HG03521 (cell line): ENCODE results near the gene CLEC3B.
"Not testable (repeated sequence)": the region's sequence is repeated elsewhere in the genome, so short reads cannot be mapped to it uniquely, and the experiment has no call there.

ENCODE experiments used
- ATAC-seq: cut with Tn5 transposase; IDR thresholded peaks from one replicate; pipeline ENCODE4 v1.9.1; 2021; ENCODE audit warnings: mild to moderate bottlenecking, moderate library complexity; ENCODE audit not compliant: unreplicated experiment

The CLEC3B gene

DNA sequence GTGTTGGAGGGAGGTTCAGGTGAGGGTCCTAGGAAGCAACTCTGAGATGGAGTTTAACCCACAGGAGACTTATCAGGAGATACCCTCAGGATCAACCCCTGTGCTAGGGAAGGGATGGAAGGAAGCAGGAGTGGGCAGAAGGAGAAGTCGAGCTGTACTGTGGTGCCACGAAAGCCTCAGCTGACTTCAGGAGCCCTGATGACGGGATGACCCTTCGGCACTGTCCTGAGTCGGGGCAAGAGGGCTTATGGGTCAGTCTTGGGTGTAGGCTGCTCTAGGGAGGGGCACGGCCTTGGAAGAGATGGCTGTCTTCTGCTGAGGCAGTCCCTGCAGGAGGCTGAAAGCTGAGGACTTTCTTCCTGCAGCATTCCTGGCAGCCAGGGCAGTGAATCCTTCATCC, 7.7 kb downstream of the CLEC3B start:
- ATAC-seq: no peak

- ATAC-seq: no peak
Observed at GRCh38 chr3:45034612-45035252, 8.6 kb downstream of the CLEC3B start.

DNA sequence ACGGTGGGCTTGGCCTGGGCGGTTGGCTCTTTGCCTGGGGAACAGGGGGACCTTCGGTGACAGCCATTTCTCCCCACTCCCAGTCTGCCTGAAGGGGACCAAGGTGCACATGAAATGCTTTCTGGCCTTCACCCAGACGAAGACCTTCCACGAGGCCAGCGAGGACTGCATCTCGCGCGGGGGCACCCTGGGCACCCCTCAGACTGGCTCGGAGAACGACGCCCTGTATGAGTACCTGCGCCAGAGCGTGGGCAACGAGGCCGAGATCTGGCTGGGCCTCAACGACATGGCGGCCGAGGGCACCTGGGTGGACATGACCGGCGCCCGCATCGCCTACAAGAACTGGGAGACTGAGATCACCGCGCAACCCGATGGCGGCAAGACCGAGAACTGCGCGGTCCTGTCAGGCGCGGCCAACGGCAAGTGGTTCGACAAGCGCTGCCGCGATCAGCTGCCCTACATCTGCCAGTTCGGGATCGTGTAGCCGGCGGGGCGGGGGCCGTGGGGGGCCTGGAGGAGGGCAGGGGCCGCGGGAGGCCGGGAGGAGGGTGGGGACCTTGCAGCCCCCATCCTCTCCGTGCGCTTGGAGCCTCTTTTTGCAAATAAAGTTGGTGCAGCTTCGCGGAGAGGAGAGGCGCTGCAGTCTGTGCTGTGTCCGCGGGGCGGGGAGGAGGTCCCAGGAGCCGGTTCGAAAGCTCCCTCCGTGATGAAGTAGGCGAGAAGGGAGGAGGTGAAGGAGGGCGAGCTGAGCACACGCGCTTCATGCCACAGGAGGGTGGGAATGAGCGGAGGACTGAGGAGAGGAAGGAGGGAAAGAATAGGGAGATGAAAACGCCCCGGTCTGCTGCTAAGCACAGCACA, 9.6 kb downstream of the CLEC3B start:
- ATAC-seq: no peak

GRCh38 chr3:45037720-45038455, 11.8 kb downstream of the CLEC3B start:
- peak; percentile 63 for ATAC-seq

DNA sequence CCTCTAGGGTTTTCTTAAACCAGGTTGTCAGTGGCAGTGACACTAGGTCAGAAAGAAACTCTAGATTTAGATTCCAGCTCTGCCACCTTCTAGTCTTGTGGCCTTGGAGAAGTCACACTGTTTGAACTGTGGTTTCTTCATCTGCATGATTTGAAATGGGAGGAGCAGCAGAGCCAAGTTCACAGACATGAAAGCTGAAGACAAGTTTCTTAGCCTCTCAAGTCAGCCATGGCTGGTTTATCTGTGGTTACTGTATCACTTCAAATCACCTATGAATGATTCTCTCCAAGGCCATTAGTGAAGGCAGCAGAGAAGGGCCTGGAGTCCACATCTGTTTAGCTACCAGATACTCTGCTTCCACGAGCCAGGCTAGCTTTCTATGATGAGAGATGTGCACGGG, 15.6 kb downstream of the CLEC3B start:
- no peak for ATAC-seq

- ATAC-seq: no peak
Observed at GRCh38 chr3:45042162-45042561, 16.1 kb downstream of the CLEC3B start.

- ATAC-seq: no peak
Observed at GRCh38 chr3:45043728-45044299, 17.7 kb downstream of the CLEC3B start.

- no peak for ATAC-seq
Observed at GRCh38 chr3:45048244-45048643, 22.1 kb downstream of the CLEC3B start.

- no peak for ATAC-seq
Observed at GRCh38 chr3:45049807-45050206, 23.7 kb downstream of the CLEC3B start.

DNA sequence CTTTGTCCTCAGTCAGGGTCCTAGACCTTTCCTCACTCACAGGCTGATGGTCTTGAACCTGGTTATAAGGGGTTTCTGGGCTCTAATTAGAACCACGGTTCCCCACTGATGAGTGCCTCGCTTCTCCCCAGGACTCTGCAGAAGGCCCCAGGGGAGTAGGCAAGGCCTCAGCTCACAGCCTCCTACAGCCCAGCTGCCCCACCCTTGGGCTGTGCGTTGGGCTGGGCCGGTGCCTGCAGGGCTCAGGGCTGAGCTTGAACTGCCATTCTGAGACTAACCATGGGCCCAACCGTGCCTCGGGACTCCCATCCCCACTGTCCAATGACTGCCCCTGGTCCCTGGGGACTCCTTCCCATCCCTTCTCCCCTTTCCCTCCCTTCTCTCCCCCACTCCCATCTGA, 25.6 kb downstream of the CLEC3B start:
- no peak for ATAC-seq

DNA sequence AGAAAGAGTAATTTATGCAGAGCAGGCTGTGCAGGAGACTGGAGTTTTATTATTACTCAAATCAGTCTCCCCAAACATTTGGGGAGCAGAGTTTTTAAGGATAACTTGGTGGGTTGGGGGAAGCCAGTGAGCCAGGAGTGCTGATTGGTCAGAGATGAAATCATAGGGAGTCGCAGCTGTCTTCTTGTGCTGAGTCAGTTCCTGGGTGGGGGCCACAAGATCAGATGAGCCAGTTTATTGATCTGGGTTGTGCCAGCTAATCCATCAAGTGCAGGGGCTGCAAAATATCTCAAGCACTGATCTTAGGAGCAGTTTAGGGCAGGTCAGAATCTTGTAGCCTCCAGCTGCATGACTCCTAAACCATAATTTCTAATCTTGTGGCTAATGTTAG, 27.7 kb downstream of the CLEC3B start:
- not testable (repeated sequence) for ATAC-seq

- no peak for ATAC-seq
Observed at GRCh38 chr3:45054196-45054857, 28.2 kb downstream of the CLEC3B start.

- ATAC-seq: no peak
Observed at GRCh38 chr3:45055032-45055410, 28.9 kb downstream of the CLEC3B start.

- no peak for ATAC-seq
Observed at GRCh38 chr3:45055411-45056143, 29.5 kb downstream of the CLEC3B start.

GRCh38 chr3:45056608-45057301, 30.7 kb downstream of the CLEC3B start:
- no peak for ATAC-seq

DNA sequence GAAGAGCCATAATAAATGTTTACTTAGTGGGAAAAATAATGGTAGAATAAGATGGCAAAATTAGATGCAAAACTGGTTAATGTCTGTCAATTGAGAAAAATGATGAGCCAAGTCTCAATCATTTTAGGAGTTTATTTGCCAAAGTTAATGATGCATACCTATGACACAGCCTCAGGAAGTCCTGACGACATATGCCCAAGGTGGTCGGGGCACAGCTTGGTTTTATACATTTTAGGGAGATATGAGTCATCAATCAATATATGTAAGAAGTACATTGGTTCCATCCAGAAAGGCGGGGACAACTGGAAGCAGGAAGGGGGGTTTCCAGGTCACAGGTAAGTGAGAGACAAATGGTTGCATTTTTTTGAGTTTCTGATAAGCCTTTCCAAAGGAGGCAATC, 31.5 kb downstream of the CLEC3B start:
- ATAC-seq: no peak

DNA sequence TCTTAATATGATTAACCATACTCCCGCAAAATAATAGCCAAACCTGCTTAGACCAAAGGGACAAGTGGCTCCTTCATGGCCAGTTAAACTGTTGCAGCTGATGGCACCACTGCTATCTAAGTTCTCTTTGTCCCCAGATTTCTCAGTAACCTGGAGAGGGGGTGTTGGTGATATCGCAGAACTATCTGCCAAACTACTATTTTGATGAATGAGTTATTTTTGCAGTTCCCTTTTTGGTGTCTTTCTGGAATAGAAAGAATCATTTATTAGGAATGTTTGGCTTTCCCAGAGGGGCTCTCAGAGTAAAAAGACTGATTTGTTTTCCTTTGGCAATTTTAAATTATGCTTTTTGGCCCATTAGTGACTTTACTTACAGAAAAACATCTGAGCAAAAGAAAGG, 33.0 kb downstream of the CLEC3B start:
- ATAC-seq: no peak

GRCh38 chr3:45060165-45060892, 34.2 kb downstream of the CLEC3B start:
- no peak for ATAC-seq

DNA sequence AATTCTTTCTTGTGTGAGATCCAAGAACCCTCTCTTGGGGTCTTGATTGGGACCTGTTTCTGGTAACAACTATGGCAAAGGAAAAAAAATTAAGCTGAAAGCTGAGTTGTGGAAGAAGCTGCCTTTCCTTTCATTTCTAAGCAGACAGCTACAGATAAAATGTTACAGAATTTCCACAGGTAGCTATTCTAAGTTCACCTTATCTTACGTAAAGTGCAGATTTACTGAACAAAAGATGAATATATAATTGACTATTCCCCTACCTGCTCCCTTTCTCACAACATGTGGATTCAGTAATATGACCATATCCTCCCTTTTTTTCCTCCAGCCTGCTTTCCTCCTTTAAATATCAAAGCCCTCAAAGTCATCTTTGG, 36.6 kb downstream of the CLEC3B start:
- no peak for ATAC-seq
